ENCODE measurements around the gene MOB2. TPM values are rescaled to one million over a fixed set of nuclear protein-coding genes. Genes with fewer than 3 reads are reported as not detected.
"Not testable (repeated sequence)": the region's sequence is repeated elsewhere in the genome, so short reads cannot be mapped to it uniquely, and the experiment has no call there.

MOB2 gene
- total RNA-seq, 1 experiment from 2014 or later = 21.8 TPM

DNA sequence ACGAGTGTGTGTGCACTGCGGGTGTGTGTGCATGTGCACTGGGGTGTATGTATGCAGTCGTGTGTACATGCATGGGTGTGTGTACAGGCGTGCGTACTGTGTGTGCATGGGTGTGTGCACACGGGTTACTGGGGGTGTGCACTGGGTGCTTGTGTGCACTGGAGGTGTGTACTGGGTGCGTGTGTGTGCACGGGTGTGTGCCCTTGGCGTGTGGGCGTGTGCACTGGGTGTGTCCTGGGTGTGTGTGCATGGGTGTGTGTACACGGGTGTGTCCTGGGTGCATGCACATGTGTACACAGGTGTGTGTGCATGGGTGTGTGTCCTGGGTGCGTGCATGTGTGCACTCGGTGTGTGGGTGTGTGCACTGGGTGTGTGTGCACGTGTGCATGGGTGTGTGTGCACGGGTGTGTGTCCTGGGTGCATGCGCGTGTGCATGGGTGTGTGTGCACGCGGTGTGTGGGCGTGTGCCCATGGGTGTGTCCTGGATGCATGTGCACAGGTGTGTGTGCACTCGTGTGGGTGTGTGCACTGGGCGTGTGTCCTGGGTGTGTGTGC lies 57.7 kb downstream of the MOB2 start:
- Histone ChIP-seq H3K79me2 (ENCODE audit: low read depth) (no peaks in the 10 kb centered on the region), H3K4me1 (replicated peaks; ENCODE audit: insufficient read depth) (no peaks in the 10 kb centered on the region), H2AFZ (no peak overlapping the region), H3K9me3 (ENCODE audit: insufficient read depth, low read depth) (no peaks in the 10 kb centered on the region), H3K27ac (no peak overlapping the region), H3K4me3 (no peak overlapping the region), H3K4me2 (no peak overlapping the region), H3K9me2 (ENCODE audit: insufficient read depth) (no peaks in the 10 kb centered on the region), H3K27me3 (ENCODE audit: insufficient read depth, low read depth) (0 out of 2 replicates have a peak, but pooled peaks cover 6% of the 10 kb centered on the region), H3F3A (ENCODE audit: insufficient read depth, low read depth) (no peaks in the 10 kb centered on the region), H4K20me1 (ENCODE audit: insufficient read depth) (no peaks in the 10 kb centered on the region), H3K36me3 (ENCODE audit: low read depth) (no peaks in the 10 kb centered on the region)
- POLR2A ChIA-PET (ENCODE audit: unreplicated experiment) = no interaction called here
- TF ChIP-seq EZH2 (IDR thresholded peaks at IDR 0.05; ENCODE audit: low read depth) = no peak
- CTCF ChIA-PET = no interaction called here
- no TSS peak for BruUV-seq (replicated peaks)
- DNase-seq = no peak
- intact Hi-C loops (cut with micrococcal nuclease; ENCODE audit: unreplicated experiment) = no loop called here

DNA sequence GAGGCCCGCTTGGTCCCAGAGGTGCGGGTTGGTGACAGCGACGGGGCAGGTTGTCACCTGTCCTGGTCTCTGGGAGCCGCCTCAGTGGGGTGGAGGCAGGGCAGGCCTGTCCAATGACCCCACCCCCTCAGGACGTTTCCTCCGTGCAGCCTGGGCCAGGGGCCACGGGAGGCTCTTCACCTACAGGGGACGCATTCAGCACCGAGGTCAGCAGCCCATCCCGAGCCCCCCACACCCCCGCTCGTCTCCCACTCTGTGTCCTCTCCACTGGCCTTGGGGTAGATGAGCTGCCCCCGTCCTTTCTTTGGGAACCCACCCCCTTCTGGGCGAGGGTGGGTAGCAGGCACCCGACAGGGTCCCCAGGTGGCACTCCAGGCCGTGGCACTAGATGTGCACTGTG lies 61.1 kb downstream of the MOB2 start:
- Histone ChIP-seq H3K4me2 (no peak overlapping the region), H3K4me3 (no peak overlapping the region), H4K20me1 (ENCODE audit: insufficient read depth) (no peaks in the 10 kb centered on the region), H2AFZ (no peak overlapping the region), H3K27me3 (ENCODE audit: insufficient read depth, low read depth) (peaks cover 6% of the 10 kb centered on the region; the same call in 1 of the 2 replicates), H3F3A (ENCODE audit: insufficient read depth, low read depth) (no peaks in the 10 kb centered on the region), H3K79me2 (ENCODE audit: low read depth) (no peaks in the 10 kb centered on the region), H3K36me3 (ENCODE audit: low read depth) (no peaks in the 10 kb centered on the region), H3K9me3 (ENCODE audit: insufficient read depth, low read depth) (no peaks in the 10 kb centered on the region), H3K4me1 (replicated peaks; ENCODE audit: insufficient read depth) (no peaks in the 10 kb centered on the region), H3K27ac (no peak overlapping the region), H3K9me2 (ENCODE audit: insufficient read depth) (no peaks in the 10 kb centered on the region)
- intact Hi-C loops (cut with micrococcal nuclease; ENCODE audit: unreplicated experiment) = no loop called here
- ChIA-PET CTCF (no interaction called here), POLR2A (ENCODE audit: unreplicated experiment) (no interaction called here)
- TF ChIP-seq, protein P1, sequence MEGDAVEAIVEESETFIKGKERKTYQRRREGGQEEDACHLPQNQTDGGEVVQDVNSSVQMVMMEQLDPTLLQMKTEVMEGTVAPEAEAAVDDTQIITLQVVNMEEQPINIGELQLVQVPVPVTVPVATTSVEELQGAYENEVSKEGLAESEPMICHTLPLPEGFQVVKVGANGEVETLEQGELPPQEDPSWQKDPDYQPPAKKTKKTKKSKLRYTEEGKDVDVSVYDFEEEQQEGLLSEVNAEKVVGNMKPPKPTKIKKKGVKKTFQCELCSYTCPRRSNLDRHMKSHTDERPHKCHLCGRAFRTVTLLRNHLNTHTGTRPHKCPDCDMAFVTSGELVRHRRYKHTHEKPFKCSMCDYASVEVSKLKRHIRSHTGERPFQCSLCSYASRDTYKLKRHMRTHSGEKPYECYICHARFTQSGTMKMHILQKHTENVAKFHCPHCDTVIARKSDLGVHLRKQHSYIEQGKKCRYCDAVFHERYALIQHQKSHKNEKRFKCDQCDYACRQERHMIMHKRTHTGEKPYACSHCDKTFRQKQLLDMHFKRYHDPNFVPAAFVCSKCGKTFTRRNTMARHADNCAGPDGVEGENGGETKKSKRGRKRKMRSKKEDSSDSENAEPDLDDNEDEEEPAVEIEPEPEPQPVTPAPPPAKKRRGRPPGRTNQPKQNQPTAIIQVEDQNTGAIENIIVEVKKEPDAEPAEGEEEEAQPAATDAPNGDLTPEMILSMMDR (conservative IDR thresholded peaks at IDR 0.05) = no peak
- no peak for TF ChIP-seq EZH2 (IDR thresholded peaks at IDR 0.05; ENCODE audit: low read depth)
- BruUV-seq (replicated peaks) = no TSS peak
- DNase-seq = no peak

DNA sequence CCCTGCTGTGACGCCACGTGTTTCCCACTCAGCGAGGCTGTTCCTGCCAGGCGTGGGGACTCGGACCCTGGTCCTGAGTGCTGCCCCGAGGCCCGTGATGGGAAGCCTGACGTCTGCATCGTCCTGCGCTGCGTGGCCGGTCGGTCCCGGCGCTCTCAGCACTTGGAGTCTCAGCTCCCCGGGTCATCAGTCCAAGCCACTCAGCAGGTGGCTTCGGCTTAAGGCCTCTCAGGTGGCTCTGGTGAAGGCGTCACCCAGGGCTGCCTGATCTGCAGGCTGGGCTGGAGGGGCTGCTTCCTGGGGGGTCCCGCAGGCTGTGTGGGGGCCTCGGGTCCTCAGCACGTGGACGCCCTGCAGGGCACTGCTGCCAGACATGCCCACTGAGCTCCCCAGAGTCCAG lies 61.6 kb downstream of the MOB2 start:
- no peak overlapping the region for H3K4me2 ChIP-seq
- CTCF ChIA-PET = no interaction called here
- peaks cover 6% of the 10 kb centered on the region; the same call in 1 of the 2 replicates for H3K27me3 ChIP-seq (ENCODE audit: insufficient read depth, low read depth)
- no peaks in the 10 kb centered on the region for H3K9me2 ChIP-seq (ENCODE audit: insufficient read depth)
- H3K4me1 ChIP-seq (replicated peaks; ENCODE audit: insufficient read depth) = no peaks in the 10 kb centered on the region
- no peak overlapping the region for H2AFZ ChIP-seq
- no peaks in the 10 kb centered on the region for H3K36me3 ChIP-seq (ENCODE audit: low read depth)
- DNase-seq = no peak
- no peaks in the 10 kb centered on the region for H3K9me3 ChIP-seq (ENCODE audit: insufficient read depth, low read depth)
- intact Hi-C loops (cut with micrococcal nuclease; ENCODE audit: unreplicated experiment) = no loop called here
- no TSS peak for BruUV-seq (replicated peaks)
- no peaks in the 10 kb centered on the region for H3K79me2 ChIP-seq (ENCODE audit: low read depth)
- POLR2A ChIA-PET (ENCODE audit: unreplicated experiment) = no interaction called here
- H3F3A ChIP-seq (ENCODE audit: insufficient read depth, low read depth) = no peaks in the 10 kb centered on the region
- TF ChIP-seq, protein P1 (conservative IDR thresholded peaks at IDR 0.05) = no peak
- no peak for TF ChIP-seq EZH2 (IDR thresholded peaks at IDR 0.05; ENCODE audit: low read depth)
- no peak overlapping the region for H3K4me3 ChIP-seq
- no peaks in the 10 kb centered on the region for H4K20me1 ChIP-seq (ENCODE audit: insufficient read depth)
- H3K27ac ChIP-seq = no peak overlapping the region

DNA sequence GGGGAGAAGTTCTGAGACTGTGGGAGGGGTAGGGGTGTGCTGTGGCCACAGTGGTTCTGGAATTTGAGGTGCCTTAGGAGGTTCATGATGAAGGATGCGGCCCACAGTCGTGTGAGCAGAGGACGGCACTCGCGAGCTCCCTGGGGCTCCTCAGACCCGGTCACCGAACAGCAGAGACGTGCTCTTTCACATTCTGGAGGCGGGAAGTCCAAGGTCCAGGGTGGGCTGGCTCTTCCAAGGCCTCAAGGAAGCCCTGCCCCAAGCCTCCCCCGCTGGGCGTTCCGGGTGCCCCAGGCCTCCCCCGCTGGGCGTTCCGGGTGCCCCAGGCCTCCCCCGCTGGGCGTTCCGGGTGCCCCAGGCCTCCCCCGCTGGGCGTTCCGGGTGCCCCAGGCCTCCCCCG lies 63.2 kb downstream of the MOB2 start:
- intact Hi-C loops (cut with micrococcal nuclease; ENCODE audit: unreplicated experiment); H3K27ac ChIP-seq; H3F3A ChIP-seq (ENCODE audit: insufficient read depth, low read depth); BruUV-seq (replicated peaks); H3K27me3 ChIP-seq (ENCODE audit: insufficient read depth, low read depth); CTCF ChIA-PET; H2AFZ ChIP-seq; H3K9me3 ChIP-seq (ENCODE audit: insufficient read depth, low read depth); H3K9me2 ChIP-seq (ENCODE audit: insufficient read depth); H3K4me2 ChIP-seq; H3K36me3 ChIP-seq (ENCODE audit: low read depth); POLR2A ChIA-PET (ENCODE audit: unreplicated experiment); H4K20me1 ChIP-seq (ENCODE audit: insufficient read depth); H3K4me3 ChIP-seq; H3K79me2 ChIP-seq (ENCODE audit: low read depth); DNase-seq; H3K4me1 ChIP-seq (replicated peaks; ENCODE audit: insufficient read depth): not testable (repeated sequence)

Measured in PC-9 (cell line).